ENCODE measurements around the gene KLHL10.

GRCh38 chr17:41870097-41870496, 32.5 kb downstream of the KLHL10 start:
- TF ChIP-seq CTCF (IDR thresholded peaks at IDR 0.05) (no peak), SIN3A (IDR thresholded peaks at IDR 0.05; ENCODE audit: borderline replicate concordance, insufficient read depth, low read depth, low read length) (no peak), POLR2AphosphoS5 (IDR thresholded peaks at IDR 0.05; ENCODE audit: low read depth, low read length) (no peak)

All from Panc1 (cell line).